Measurements from ENCODE around the gene SRCIN1.

The SRCIN1 gene

GRCh38 chr17:38561416-38562214 is 44.1 kb downstream of the SRCIN1 start:
- DNase-seq = no peak

GRCh38 chr17:38560503-38561318 is 45.0 kb downstream of the SRCIN1 start:
- peak in 1 of 2 donors; percentile 15 for DNase-seq

GRCh38 chr17:38559880-38560230 is 45.9 kb downstream of the SRCIN1 start:
- DNase-seq = no peak

- DNase-seq = peak; percentile 87 to 93
Measured at GRCh38 chr17:38559051-38559879, 46.5 kb downstream of the SRCIN1 start.

- DNase-seq = no peak
Measured at GRCh38 chr17:38558728-38559050, 47.1 kb downstream of the SRCIN1 start.

GRCh38 chr17:38557836-38558727 is 47.7 kb downstream of the SRCIN1 start:
- DNase-seq = peak; percentile 82 to 93

- DNase-seq = no peak
Measured at GRCh38 chr17:38557396-38557795, 48.4 kb downstream of the SRCIN1 start.

- peak; percentile 33 to 43 for DNase-seq
Measured at GRCh38 chr17:38556239-38556638, 49.5 kb downstream of the SRCIN1 start.

GRCh38 chr17:38554430-38555350 is 51.1 kb downstream of the SRCIN1 start:
- DNase-seq = no peak

GRCh38 chr17:38552343-38552742 is 53.4 kb downstream of the SRCIN1 start:
- DNase-seq = no peak

GRCh38 chr17:38551121-38551520 is 54.6 kb downstream of the SRCIN1 start:
- no peak for DNase-seq

GRCh38 chr17:38550661-38551060 is 55.1 kb downstream of the SRCIN1 start:
- DNase-seq = no peak

- no peak for DNase-seq
Measured at GRCh38 chr17:38549285-38549684, 56.5 kb downstream of the SRCIN1 start.

- peak in 1 of 2 donors; percentile 31 for DNase-seq
Measured at GRCh38 chr17:38547444-38547843, 58.3 kb downstream of the SRCIN1 start.

- DNase-seq = no peak
Measured at GRCh38 chr17:38546396-38546795, 59.4 kb downstream of the SRCIN1 start.

GRCh38 chr17:38545531-38546225 is 60.1 kb downstream of the SRCIN1 start:
- DNase-seq = no peak

GRCh38 chr17:38544839-38545209 is 60.9 kb downstream of the SRCIN1 start:
- no peak for DNase-seq

- no peak for DNase-seq
Measured at GRCh38 chr17:38544175-38544838, 61.4 kb downstream of the SRCIN1 start.

GRCh38 chr17:38543403-38544174 is 62.2 kb downstream of the SRCIN1 start:
- DNase-seq = no peak

All from inflammatory macrophage treated with lipopolysaccharide for 1 hour (primary cell).